DOHH2 (cell line): ENCODE results near the gene ABCB6.

Experiments used
- H3F3A ChIP-seq: fragments of 200-600 bp; sonication (generic), shearing (Covaris generic); 2 replicates; pipeline ENCODE4 v1.6.0; 2016; ENCODE audit warnings: antibody characterized with exemption, mild to moderate bottlenecking; ENCODE audit not compliant: control insufficient read depth, insufficient read depth
- H3K27ac ChIP-seq: fragments of 200-600 bp; sonication (generic); 2 replicates; pipeline ENCODE4 v1.5.1; 2014; ENCODE audit warnings: low read depth, mild to moderate bottlenecking, low read length, moderate library complexity
- H3K27me3 ChIP-seq: fragments of 200-600 bp; sonication (generic); 2 replicates; pipeline ENCODE4 v1.6.1; 2014; ENCODE audit warnings: mild to moderate bottlenecking, low read length, mixed read lengths; ENCODE audit not compliant: control insufficient read depth
- H3K36me3 ChIP-seq: fragments of 200-600 bp; sonication (generic); 2 replicates; pipeline ENCODE4 v1.6.1; 2014; ENCODE audit warnings: mild to moderate bottlenecking, low read length, moderate library complexity, mixed read lengths; ENCODE audit not compliant: control insufficient read depth
- H3K4me1 ChIP-seq: fragments of 200-600 bp; sonication (generic); 2 replicates; pipeline ENCODE4 v1.6.1; 2014; ENCODE audit warnings: mild to moderate bottlenecking, low read length, mixed read lengths; ENCODE audit not compliant: control insufficient read depth
- H3K4me2 ChIP-seq: fragments of 200-600 bp; sonication (generic); 2 replicates; pipeline ENCODE4 v1.6.0; 2014; ENCODE audit warnings: mild to moderate bottlenecking, low read length, moderate library complexity
- H3K4me3 ChIP-seq: fragments of 200-600 bp; sonication (generic); 2 replicates; pipeline ENCODE4 v1.5.1; 2014; ENCODE audit warnings: mild to moderate bottlenecking, low read length, mixed read lengths
- H3K79me2 ChIP-seq: fragments of 200-600 bp; sonication (generic); 2 replicates; pipeline ENCODE4 v1.6.1; 2014; ENCODE audit warnings: mild to moderate bottlenecking, low read length, mixed read lengths; ENCODE audit not compliant: control insufficient read depth
- H3K9me2 ChIP-seq: fragments of 200-600 bp; sonication (generic); replicated peaks from 2 replicates; pipeline ENCODE4 v1.6.1; 2014; ENCODE audit warnings: mild to moderate bottlenecking, low read length, mixed read lengths; ENCODE audit not compliant: control insufficient read depth
- H3K9me3 ChIP-seq: fragments of 200-600 bp; sonication (generic); 2 replicates; pipeline ENCODE4 v1.6.1; 2014; ENCODE audit warnings: antibody characterized with exemption, low read length, mixed read lengths; ENCODE audit not compliant: control insufficient read depth, insufficient read depth
- H4K20me1 ChIP-seq: fragments of 200-600 bp; sonication (generic); 2 replicates; pipeline ENCODE4 v1.6.0; 2014; ENCODE audit warnings: low read depth, mild to moderate bottlenecking, antibody characterized with exemption, low read length, moderate library complexity; ENCODE audit not compliant: control insufficient read depth, insufficient read depth
- CTCF ChIP-seq: fragments of 200-600 bp; sonication (generic); IDR thresholded peaks from one replicate; pipeline ENCODE4 v1.5.1; 2014; ENCODE audit warnings: antibody characterized with exemption, mild to moderate bottlenecking, low read depth, low read length; ENCODE audit not compliant: poor library complexity, severe bottlenecking
- EZH2phosphoT487 ChIP-seq: fragments of 200-600 bp; sonication (generic); IDR thresholded peaks from 2 replicates; pipeline ENCODE4 v1.6.1; 2017; ENCODE audit warnings: borderline replicate concordance, mild to moderate bottlenecking, antibody characterized with exemption, low read length, moderate library complexity, mixed read lengths

The ABCB6 gene

DNA sequence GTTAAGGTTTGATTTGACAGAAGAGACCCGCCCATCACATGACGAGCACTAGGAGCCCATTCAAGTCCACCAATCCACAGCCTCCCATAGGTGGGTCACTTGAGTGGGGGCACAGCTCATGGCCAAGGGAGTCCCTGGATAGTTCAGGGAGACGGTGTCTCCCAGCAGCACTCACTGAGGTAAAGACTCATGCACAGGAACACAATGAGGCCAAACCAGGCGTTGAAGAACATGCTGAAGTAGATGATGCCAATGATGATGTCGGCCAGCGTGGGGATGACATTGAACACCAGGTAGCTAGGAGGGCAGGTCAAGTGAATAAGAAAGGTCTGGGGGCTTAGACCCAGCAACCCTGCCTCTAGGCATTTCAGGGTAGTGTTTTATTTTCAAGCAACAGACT, 4.0 kb downstream of the ABCB6 start:
- peaks cover 18% of the 10 kb centered on the region for H3K79me2 ChIP-seq
- H3K36me3 ChIP-seq = peaks cover 65% of the 10 kb centered on the region
- H3K27me3 ChIP-seq = no peaks in the 10 kb centered on the region
- peaks cover 21% of the 10 kb centered on the region for H3K4me1 ChIP-seq
- H3K9me3 ChIP-seq = no peaks in the 10 kb centered on the region
- H3F3A ChIP-seq = no peaks in the 10 kb centered on the region
- TF ChIP-seq EZH2phosphoT487 (no peak), CTCF (no peak)
- no peak overlapping the region for H3K4me3 ChIP-seq
- H3K4me2 ChIP-seq = no peak overlapping the region
- no peaks in the 10 kb centered on the region for H3K9me2 ChIP-seq
- no peak overlapping the region for H3K27ac ChIP-seq
- H4K20me1 ChIP-seq = no peaks in the 10 kb centered on the region

DNA sequence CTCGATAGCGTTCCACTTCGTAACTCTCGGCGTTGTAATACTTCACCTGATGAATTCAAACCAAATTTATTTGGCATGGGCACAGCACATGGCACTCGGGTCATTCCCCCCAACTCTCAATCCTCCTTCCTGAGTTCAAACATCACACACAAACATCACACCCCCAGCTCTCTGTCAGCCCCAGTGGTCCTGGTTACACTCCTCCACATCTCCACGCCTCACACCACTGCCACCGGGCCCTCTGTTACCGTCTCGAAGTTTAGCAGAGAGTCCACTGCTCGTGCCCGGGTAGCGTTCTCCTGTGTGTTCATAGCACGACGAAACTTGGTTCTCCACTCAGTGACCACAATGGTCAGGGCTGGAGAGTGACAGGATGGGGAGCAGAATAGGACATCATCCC, 4.6 kb downstream of the ABCB6 start:
- Histone ChIP-seq H3K4me1 (peaks cover 18% of the 10 kb centered on the region), H3K27ac (no peak overlapping the region)

GRCh38 chr2:219213486-219214071, 5.2 kb downstream of the ABCB6 start:
- peaks cover 69% of the 10 kb centered on the region for H3K36me3 ChIP-seq
- H3K4me3 ChIP-seq = no peak overlapping the region
- no peaks in the 10 kb centered on the region for H4K20me1 ChIP-seq
- H3K9me3 ChIP-seq = no peaks in the 10 kb centered on the region
- TF ChIP-seq EZH2phosphoT487 = no peak
- no peak overlapping the region for H3K4me2 ChIP-seq
- no peaks in the 10 kb centered on the region for H3K27me3 ChIP-seq
- peaks cover 13% of the 10 kb centered on the region for H3K4me1 ChIP-seq
- H3K27ac ChIP-seq = no peak overlapping the region
- peaks cover 18% of the 10 kb centered on the region for H3K79me2 ChIP-seq
- H3K9me2 ChIP-seq = no peaks in the 10 kb centered on the region
- H3F3A ChIP-seq = no peaks in the 10 kb centered on the region

More for the DNA sequence above, 4.6 kb downstream of the ABCB6 start:
- Histone ChIP-seq H3K9me2 (no peaks in the 10 kb centered on the region), H3K9me3 (no peaks in the 10 kb centered on the region), H3K36me3 (peaks cover 65% of the 10 kb centered on the region), H4K20me1 (no peaks in the 10 kb centered on the region), H3F3A (no peaks in the 10 kb centered on the region), H3K4me2 (no peak overlapping the region), H3K4me3 (no peak overlapping the region), H3K27me3 (no peaks in the 10 kb centered on the region), H3K79me2 (peaks cover 18% of the 10 kb centered on the region)
- TF ChIP-seq EZH2phosphoT487 (no peak), CTCF (no peak)

- Histone ChIP-seq H3K4me2 (no peak overlapping the region), H4K20me1 (no peaks in the 10 kb centered on the region), H3K79me2 (peaks cover 13% of the 10 kb centered on the region), H3K9me3 (no peaks in the 10 kb centered on the region), H3K27ac (no peak overlapping the region), H3K27me3 (no peaks in the 10 kb centered on the region), H3K4me1 (peaks cover 8% of the 10 kb centered on the region), H3K36me3 (peaks cover 75% of the 10 kb centered on the region), H3K4me3 (no peak overlapping the region), H3F3A (no peaks in the 10 kb centered on the region), H3K9me2 (no peaks in the 10 kb centered on the region)
- TF ChIP-seq CTCF (no peak), EZH2phosphoT487 (no peak)
Measured at GRCh38 chr2:219213026-219213415, 5.7 kb downstream of the ABCB6 start.
